Esophagus squamous epithelium (tissue), 5 donors: ENCODE data around the gene MOV10L1. TPM values are rescaled to one million over a fixed set of nuclear protein-coding genes. Genes with fewer than 3 reads are reported as not detected.

ENCODE experiments used
- DNase-seq: peaks from one replicate; lab custom pipeline; 2025; lab: John Stamatoyannopoulos, UW
- H3K27ac ChIP-seq, 4 donors: fragments of 200-600 bp; sonication (generic); one replicate each; pipeline ENCODE4 v1.5.1; 2016 to 2019; ENCODE audit warnings: mild to moderate bottlenecking in 1 of 4
- H3K27me3 ChIP-seq, 4 donors: fragments of 200-600 bp; sonication (generic); 1 replicate in 3 of 4; 2 replicates in 1 of 4; pipeline versions ENCODE4 v1.5.1 to v1.6.0; 2017 to 2021; ENCODE audit warnings: antibody characterized with exemption in 1 of 4
- H3K36me3 ChIP-seq, 3 donors: fragments of 200-600 bp; sonication (generic); one replicate each; pipeline ENCODE4 v1.5.1; 2016 to 2019
- H3K4me1 ChIP-seq, 3 donors: fragments of 200-600 bp; sonication (generic); one replicate each; pipeline ENCODE4 v1.5.1; 2017 to 2019
- H3K4me3 ChIP-seq, 4 donors: fragments of 200-600 bp; sonication (generic); 1 replicate in 3 of 4; 2 replicates in 1 of 4; pipeline ENCODE4 v1.5.1; 2016 to 2019; ENCODE audit warnings: mild to moderate bottlenecking in 2 of 4, moderate library complexity in 1 of 4
- H3K9me3 ChIP-seq, 3 donors: fragments of 200-600 bp; sonication (generic); one replicate each; pipeline ENCODE4 v1.5.1; 2016 to 2019
- CTCF ChIP-seq, 6 experiments: fragments of 450-650 bp in 4 of 6; fragments of 200-600 bp in 2 of 6; sonication (generic) in 2 of 6; IDR thresholded peaks; one replicate each; pipeline ENCODE4 v1.5.1; 2016 to 2019; ENCODE audit warnings: antibody characterized with exemption in 6 of 6, mild to moderate bottlenecking in 4 of 6, moderate library complexity in 4 of 6
- POLR2A ChIP-seq, 4 donors: fragments of 450-650 bp; IDR thresholded peaks; one replicate each; pipeline ENCODE4 v1.6.1; 2017; ENCODE audit warnings: antibody characterized with exemption in 4 of 4, mild to moderate bottlenecking in 4 of 4, moderate library complexity in 3 of 4
- WGBS, 2 donors: methylation state at CpG; one replicate each; pipeline ENCODE4 v1.1.5; 2018; 5-methylcytosine and 5-hydroxymethylcytosine counted together
- intact Hi-C: fragments of 100-400 bp; cut with DNase I; formaldehyde crosslinking; loops from one replicate; pipeline ENCODE4 v1.15.0; 2022
- total RNA-seq, 4 donors: library from RNA; depleted of rRNA; stranded (reverse); fragments of >200 nt; gene quantifications; one replicate each; pipeline ENCODE4 v1.1.0, GENCODE V29; 2016
- donor health status: DM: yes; HTN: yes; CAD: no.

The MOV10L1 gene
- total RNA-seq, 4 donors from 2014 or later: 0.06 to 0.57 (median 0.13) TPM; not detected in 1

GRCh38 chr22:50112151-50113118, 22.6 kb downstream of the MOV10L1 start:
- 60 to 73% methylated on average over 7 to 12 of the region's 28 CpGs for WGBS, 2 donors

GRCh38 chr22:50114221-50115021, 24.6 kb downstream of the MOV10L1 start:
- H3K9me3 ChIP-seq: no peaks in the 10 kb centered on the region
- peaks cover 0 to 39% (median 0%) of the 10 kb centered on the region in 4 donors for H3K27me3 ChIP-seq
- H3K4me1 ChIP-seq: peaks cover 0 to 26% (median 4%) of the 10 kb centered on the region in 3 donors
- no peak for TF ChIP-seq POLR2A (IDR thresholded peaks at IDR 0.05)
- H3K27ac ChIP-seq: peak overlapping the region in 3 of 4 donors; percentile 11 to 68 (median 53)
- no peaks in the 10 kb centered on the region for H3K36me3 ChIP-seq
- intact Hi-C loops: no loop called here
- no peak for DNase-seq
- WGBS, 2 donors: 27 to 41% methylated on average over 10 to 19 of the region's 19 CpGs
- H3K4me3 ChIP-seq: peak overlapping the region in 2 of 4 donors; percentile 7 to 46

More at GRCh38 chr22:50112151-50113118, 22.6 kb downstream of the MOV10L1 start:
- H3K4me3 ChIP-seq: no peak overlapping the region
- H3K4me1 ChIP-seq: peaks cover 0 to 15% (median 4%) of the 10 kb centered on the region in 3 donors
- H3K9me3 ChIP-seq: no peaks in the 10 kb centered on the region
- peaks cover 0 to 33% (median 0%) of the 10 kb centered on the region in 4 donors for H3K27me3 ChIP-seq
- no peak overlapping the region for H3K27ac ChIP-seq
- H3K36me3 ChIP-seq: no peaks in the 10 kb centered on the region
- intact Hi-C loops: no loop called here
- TF ChIP-seq CTCF (IDR thresholded peaks at IDR 0.05): no peak
- TF ChIP-seq POLR2A (IDR thresholded peaks at IDR 0.05): no peak
- DNase-seq: no peak

GRCh38 chr22:50115693-50116092, 25.9 kb downstream of the MOV10L1 start:
- Histone ChIP-seq H3K4me1 (peaks cover 0 to 26% (median 4%) of the 10 kb centered on the region in 3 donors), H3K4me3 (no peak overlapping the region), H3K27ac (peak overlapping the region in 1 of 4 donors; percentile 53), H3K27me3 (peaks cover 0 to 44% (median 0%) of the 10 kb centered on the region in 4 donors), H3K9me3 (no peaks in the 10 kb centered on the region), H3K36me3 (no peaks in the 10 kb centered on the region)
- intact Hi-C loops: no loop called here
- 64 to 70% methylated on average over 5 to 9 of the region's 10 CpGs for WGBS, 2 donors
- no peak for DNase-seq
- TF ChIP-seq CTCF (IDR thresholded peaks at IDR 0.05) (no peak), POLR2A (IDR thresholded peaks at IDR 0.05) (no peak)

GRCh38 chr22:50117168-50117762, 27.5 kb downstream of the MOV10L1 start:
- intact Hi-C loops: no loop called here
- Histone ChIP-seq H3K9me3 (peaks cover 0 to 3% (median under 1%) of the 10 kb centered on the region in 3 donors), H3K27me3 (peaks cover 0 to 51% (median 0%) of the 10 kb centered on the region in 4 donors), H3K36me3 (no peaks in the 10 kb centered on the region), H3K4me1 (peaks cover 0 to 26% (median 4%) of the 10 kb centered on the region in 3 donors), H3K27ac (no peak overlapping the region), H3K4me3 (no peak overlapping the region)
- WGBS, 2 donors: 90 to 92% methylated on average over 12 to 16 of the region's 19 CpGs
- DNase-seq: no peak
- TF ChIP-seq CTCF (IDR thresholded peaks at IDR 0.05) (no peak), POLR2A (IDR thresholded peaks at IDR 0.05) (no peak)

GRCh38 chr22:50118129-50118528, 28.3 kb downstream of the MOV10L1 start:
- H3K36me3 ChIP-seq: no peaks in the 10 kb centered on the region
- H3K4me1 ChIP-seq: peaks cover 0 to 26% (median 4%) of the 10 kb centered on the region in 3 donors
- H3K4me3 ChIP-seq: no peak overlapping the region
- TF ChIP-seq POLR2A (IDR thresholded peaks at IDR 0.05) (no peak), CTCF (IDR thresholded peaks at IDR 0.05) (no peak)
- H3K9me3 ChIP-seq: peaks cover 0 to 11% (median 8%) of the 10 kb centered on the region in 3 donors
- peaks cover 0 to 42% (median 0%) of the 10 kb centered on the region in 4 donors for H3K27me3 ChIP-seq
- H3K27ac ChIP-seq: no peak overlapping the region
- no peak for DNase-seq
- intact Hi-C loops: no loop called here
- WGBS, 2 donors: 70 to 77% methylated on average over 3 of the region's 3 CpGs
